GM19463 (cell line): Measurements from ENCODE around the gene CCL17.
A peak's percentile ranks its signal among the peaks of the same experiment; 100 is the strongest.
"Not testable (repeated sequence)": the region's sequence is repeated elsewhere in the genome, so short reads cannot be mapped to it uniquely, and the experiment has no call there.

Source experiments
- ATAC-seq: cut with Tn5 transposase; IDR thresholded peaks from one replicate; pipeline ENCODE4 v1.9.1; 2021; ENCODE audit warnings: mild to moderate bottlenecking, moderate library complexity; ENCODE audit not compliant: unreplicated experiment

Gene CCL17

GRCh38 chr16:57427824-57428223 lies 23.3 kb downstream of the CCL17 start:
- ATAC-seq: no peak

GRCh38 chr16:57430955-57431354 lies 26.4 kb downstream of the CCL17 start:
- no peak for ATAC-seq

GRCh38 chr16:57432505-57432904 lies 27.9 kb downstream of the CCL17 start:
- ATAC-seq: no peak

GRCh38 chr16:57432989-57433388 lies 28.4 kb downstream of the CCL17 start:
- no peak for ATAC-seq

DNA sequence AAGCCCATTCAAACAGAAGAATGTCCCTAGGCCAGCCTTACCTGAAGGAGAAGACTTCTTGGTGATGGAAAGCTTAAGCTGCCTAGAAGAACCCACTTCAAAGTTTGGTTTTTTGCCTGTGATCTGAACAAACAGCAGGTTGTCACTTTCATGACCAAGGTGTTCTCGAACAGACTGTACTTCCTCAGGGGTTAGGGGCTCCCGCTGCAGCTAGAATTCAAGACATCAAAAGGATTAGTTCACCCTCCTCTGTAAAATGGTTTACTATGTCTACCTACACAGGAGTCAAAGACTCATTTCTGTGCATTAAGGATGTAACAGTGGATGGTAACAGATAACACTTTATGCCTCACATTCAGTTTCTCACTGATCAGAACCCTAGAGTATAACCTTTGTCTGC lies 29.4 kb downstream of the CCL17 start:
- ATAC-seq: no peak

DNA sequence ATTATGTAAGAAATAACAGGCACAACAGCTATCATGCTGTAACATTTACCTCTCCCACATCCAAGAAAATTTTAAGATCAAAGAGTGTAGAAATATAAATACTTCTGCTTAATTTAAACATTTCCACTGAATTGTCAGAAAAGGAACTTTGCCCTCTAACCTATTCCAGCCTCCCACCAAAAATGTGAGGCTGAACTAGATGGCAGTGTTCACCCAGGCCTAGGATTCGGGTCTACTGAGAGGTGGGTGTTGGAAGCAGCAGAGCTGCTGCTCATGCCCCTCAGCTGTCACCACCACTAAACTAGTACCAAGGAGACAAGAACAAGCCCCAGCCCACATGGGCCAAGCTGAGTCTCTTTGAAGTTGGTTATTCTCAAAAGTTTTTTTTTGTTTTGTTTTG lies 31.3 kb downstream of the CCL17 start:
- no peak for ATAC-seq

DNA sequence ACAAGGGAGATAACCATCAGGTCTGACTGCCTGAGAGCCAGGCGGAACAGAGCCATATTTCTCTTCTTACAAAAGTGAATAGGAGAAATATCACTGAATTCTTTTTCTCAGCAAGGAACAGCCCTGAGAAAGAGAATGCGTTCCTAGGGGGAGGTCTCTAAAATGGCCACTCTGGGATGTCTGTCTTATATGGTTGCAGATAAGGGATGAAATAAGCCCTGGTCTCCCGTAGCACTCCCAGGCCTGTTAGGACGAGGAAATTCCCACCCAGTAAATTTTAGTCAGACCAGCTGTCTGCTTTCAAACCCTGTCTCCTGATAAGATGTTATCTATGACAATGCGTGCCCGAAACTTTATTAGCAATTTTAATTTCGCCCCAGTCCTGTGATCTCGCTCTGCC lies 35.4 kb downstream of the CCL17 start:
- not testable (repeated sequence) for ATAC-seq

DNA sequence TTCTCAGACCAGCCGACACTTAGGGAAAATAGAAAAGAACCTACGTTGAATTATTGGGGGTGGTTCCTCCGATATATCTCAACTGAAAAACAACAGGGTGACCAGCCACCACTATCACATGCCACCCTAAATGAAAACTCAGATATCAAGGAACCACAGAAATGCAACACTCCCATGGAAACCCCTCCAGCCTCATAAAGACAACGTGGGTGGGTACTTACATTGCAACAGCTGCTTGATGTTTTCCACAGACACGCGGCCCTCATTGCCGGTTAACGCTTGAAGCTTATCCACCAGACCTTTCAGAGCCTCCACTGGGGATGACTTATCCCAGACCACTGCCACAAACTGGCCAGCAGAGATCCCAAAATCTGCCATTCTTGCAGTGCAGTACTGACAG lies 36.0 kb downstream of the CCL17 start:
- not testable (repeated sequence) for ATAC-seq

- no peak for ATAC-seq
Observed at GRCh38 chr16:57444711-57445110, 40.1 kb downstream of the CCL17 start.

GRCh38 chr16:57445510-57445909 lies 40.9 kb downstream of the CCL17 start:
- ATAC-seq: no peak

DNA sequence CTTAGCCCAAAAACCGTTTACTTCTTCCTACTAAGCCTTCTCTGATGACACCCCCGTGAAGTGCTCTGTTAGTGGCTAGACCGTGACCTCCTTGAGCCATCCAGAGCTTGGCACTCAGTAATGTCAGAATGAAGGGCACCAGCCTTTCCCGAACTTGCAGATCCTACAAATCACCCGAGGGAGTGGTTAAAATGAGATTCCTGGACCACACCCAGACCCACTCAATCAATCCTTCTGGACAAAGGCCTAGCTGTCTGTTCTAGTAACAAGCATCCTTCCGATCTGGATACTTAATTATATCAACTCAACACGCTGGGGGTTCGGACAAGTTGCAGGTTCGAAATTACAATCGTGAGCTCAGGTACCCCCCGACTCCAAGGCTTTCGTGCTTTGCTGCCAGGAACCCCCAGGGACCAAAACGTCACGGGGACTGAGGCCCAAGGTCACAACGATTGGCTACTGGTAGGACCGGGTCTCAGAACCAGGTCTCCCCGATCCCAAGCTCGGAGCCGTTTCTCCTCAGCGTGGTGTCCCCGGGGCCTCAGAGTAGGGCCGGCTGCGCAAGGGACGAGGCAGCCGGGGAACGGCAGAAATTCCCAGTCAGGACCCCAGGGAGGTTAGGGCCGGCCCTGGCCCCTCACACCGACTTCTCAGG lies 42.1 kb downstream of the CCL17 start:
- peak; percentile 17 for ATAC-seq

DNA sequence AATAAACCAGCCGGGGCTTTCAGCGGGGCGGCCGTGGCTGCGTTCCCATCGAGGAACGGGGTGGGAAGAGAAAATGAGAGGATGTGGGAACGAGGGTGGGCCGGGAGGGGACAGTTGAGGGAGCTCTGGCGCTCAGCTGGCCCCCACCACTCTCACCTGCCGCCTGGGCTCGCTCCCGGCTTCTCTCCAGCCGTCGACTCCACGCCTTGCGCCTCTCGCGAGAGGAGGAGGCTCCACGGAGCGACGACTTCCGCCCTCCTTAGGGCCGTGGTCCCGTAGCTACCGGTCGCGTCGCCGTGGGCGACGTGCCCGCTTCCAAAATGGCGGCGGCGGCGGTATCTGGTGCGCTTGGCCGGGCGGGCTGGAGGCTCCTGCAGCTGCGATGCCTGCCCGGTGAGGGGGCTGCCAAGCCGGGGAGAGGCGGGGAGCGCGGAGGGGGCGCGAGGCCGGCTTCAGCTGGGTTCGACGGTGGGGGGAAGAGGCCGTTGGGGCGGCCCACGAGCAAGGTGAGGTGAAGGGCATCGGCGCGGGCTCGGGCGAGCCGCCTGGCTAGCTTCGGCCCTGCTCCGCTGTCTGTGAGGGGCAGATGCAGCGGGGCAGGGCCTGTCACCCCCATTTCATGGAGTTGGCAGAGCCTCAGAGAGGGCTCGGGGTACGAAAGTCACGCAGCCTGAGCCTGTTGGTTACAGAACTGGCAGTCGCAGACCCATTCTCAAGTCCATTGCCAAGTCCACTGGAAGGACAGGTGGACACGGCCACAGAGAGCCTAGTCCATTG lies 42.8 kb downstream of the CCL17 start, which contains the start of the genes CIAPIN1 and COQ9:
TSS of gene CIAPIN1 (minus strand) at position 200 of the 777 bp plus-strand sequence. CDS start 6,457 bp downstream, outside the sequence.
TSS of gene COQ9 (plus strand) at position 294 of the 777 bp plus-strand sequence. CDS start at position 321, 27 bp downstream.
- ATAC-seq: peak; percentile 99

DNA sequence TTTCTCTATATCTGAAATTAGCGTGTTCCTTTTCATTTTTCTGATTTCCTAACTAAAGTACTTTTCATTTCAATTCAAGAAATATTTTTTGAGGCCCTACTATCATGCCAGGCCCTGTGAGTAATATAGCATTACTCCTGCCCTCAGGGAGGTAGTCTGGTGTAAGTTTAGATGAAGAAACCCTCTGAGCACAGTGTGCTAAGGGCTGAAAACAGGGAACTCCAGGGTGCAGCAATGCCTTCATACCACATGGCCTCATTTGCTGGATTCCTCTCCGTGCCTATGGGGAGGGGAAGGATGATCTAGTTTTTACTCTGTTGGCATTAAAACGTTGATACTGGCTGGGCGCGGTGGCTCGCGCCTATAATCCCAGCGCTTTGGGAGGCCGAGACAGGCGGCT lies 47.5 kb downstream of the CCL17 start:
- ATAC-seq: no peak

- peak; percentile 95 for ATAC-seq
Observed at GRCh38 chr16:57462209-57462977, 57.8 kb downstream of the CCL17 start, which contains the start of gene POLR2C. Gene POLR2C, plus strand, starts transcription at chr16:57462679. Its CDS starts 46 bp downstream, at chr16:57462725.

DNA sequence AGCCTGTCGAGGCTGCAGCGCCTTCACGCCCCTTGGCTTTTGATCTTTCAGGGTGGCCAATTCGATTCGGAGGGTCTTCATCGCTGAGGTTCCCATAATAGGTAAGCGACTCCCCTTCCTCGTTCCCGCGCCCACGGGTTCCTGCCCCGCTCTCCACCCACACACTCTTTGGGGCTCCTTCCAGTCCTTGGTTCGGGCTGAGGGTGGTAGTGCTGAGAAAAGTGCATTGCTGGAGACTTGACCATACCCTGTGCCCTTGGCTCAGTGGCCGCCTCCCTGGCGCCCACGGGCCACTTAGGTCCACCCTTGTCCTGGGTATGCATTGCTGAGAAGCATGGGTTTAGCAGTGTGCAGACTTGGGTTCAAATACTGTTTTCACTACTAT lies 58.4 kb downstream of the CCL17 start:
- ATAC-seq: no peak

GRCh38 chr16:57464523-57464922 lies 60.0 kb downstream of the CCL17 start:
- no peak for ATAC-seq
